Body of pancreas (tissue), 4 donors: ENCODE results near the gene TGM5.

Source experiments
- POLR2A ChIP-seq, 3 donors: fragments of 450-650 bp; IDR thresholded peaks; one replicate each; pipeline ENCODE4 v1.6.1; 2016; ENCODE audit warnings: antibody characterized with exemption in 3 of 3, mild to moderate bottlenecking in 2 of 3
- TF ChIP-seq, protein P1 (sequence below), 7 experiments: fragments of 450-650 bp in 4 of 7; fragments of 200-600 bp in 3 of 7; sonication (generic) in 3 of 7; IDR thresholded peaks; one replicate each; pipeline ENCODE4 v1.5.1; 2016 to 2019; ENCODE audit warnings: antibody characterized with exemption in 7 of 7

GRCh38 chr15:43212951-43213350 is 53.8 kb downstream of the TGM5 start:
- TF ChIP-seq, protein P1, sequence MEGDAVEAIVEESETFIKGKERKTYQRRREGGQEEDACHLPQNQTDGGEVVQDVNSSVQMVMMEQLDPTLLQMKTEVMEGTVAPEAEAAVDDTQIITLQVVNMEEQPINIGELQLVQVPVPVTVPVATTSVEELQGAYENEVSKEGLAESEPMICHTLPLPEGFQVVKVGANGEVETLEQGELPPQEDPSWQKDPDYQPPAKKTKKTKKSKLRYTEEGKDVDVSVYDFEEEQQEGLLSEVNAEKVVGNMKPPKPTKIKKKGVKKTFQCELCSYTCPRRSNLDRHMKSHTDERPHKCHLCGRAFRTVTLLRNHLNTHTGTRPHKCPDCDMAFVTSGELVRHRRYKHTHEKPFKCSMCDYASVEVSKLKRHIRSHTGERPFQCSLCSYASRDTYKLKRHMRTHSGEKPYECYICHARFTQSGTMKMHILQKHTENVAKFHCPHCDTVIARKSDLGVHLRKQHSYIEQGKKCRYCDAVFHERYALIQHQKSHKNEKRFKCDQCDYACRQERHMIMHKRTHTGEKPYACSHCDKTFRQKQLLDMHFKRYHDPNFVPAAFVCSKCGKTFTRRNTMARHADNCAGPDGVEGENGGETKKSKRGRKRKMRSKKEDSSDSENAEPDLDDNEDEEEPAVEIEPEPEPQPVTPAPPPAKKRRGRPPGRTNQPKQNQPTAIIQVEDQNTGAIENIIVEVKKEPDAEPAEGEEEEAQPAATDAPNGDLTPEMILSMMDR (IDR thresholded peaks at IDR 0.05) = no peak
- no peak for TF ChIP-seq POLR2A (IDR thresholded peaks at IDR 0.05)
